GM19395 (cell line): ENCODE results near the gene FHIP2A.
"Not testable (repeated sequence)": the region's sequence is repeated elsewhere in the genome, so short reads cannot be mapped to it uniquely, and the experiment has no call there.

Experiments used
- ATAC-seq: cut with Tn5 transposase; IDR thresholded peaks from one replicate; pipeline ENCODE4 v1.9.1; 2021; ENCODE audit warnings: mild to moderate bottlenecking, moderate library complexity; ENCODE audit not compliant: unreplicated experiment

FHIP2A gene

GRCh38 chr10:114821293-114821914, at the start of gene FHIP2A:
TSS of gene FHIP2A (plus strand) at chr10:114821780. CDS start at chr10:114822079, 299 bp downstream.
- peak; percentile 71 for ATAC-seq

- no peak for ATAC-seq
These were observed 48.9 kb upstream of the FHIP2A start for GRCh38 chr10:114772496-114773196.

GRCh38 chr10:114773197-114773532, 48.4 kb upstream of the FHIP2A start:
- no peak for ATAC-seq

- ATAC-seq: not testable (repeated sequence)
These were observed 46.5 kb upstream of the FHIP2A start for GRCh38 chr10:114775082-114775481.

GRCh38 chr10:114777415-114777814, 44.2 kb upstream of the FHIP2A start:
- ATAC-seq: no peak

GRCh38 chr10:114779803-114780576, 41.6 kb upstream of the FHIP2A start:
- ATAC-seq: no peak

GRCh38 chr10:114780577-114781184, 40.9 kb upstream of the FHIP2A start:
- ATAC-seq: no peak

GRCh38 chr10:114782666-114783065, 38.9 kb upstream of the FHIP2A start:
- no peak for ATAC-seq

GRCh38 chr10:114783686-114784085, 37.9 kb upstream of the FHIP2A start:
- ATAC-seq: no peak

- peak; percentile 82 for ATAC-seq
These were observed 35.1 kb upstream of the FHIP2A start for GRCh38 chr10:114786492-114786891.

GRCh38 chr10:114787131-114787530, 34.4 kb upstream of the FHIP2A start:
- not testable (repeated sequence) for ATAC-seq

- no peak for ATAC-seq
These were observed 29.8 kb upstream of the FHIP2A start for GRCh38 chr10:114791768-114792167.

GRCh38 chr10:114795039-114795438, 26.5 kb upstream of the FHIP2A start:
- no peak for ATAC-seq

- no peak for ATAC-seq
These were observed 21.2 kb upstream of the FHIP2A start for GRCh38 chr10:114800361-114800760.

GRCh38 chr10:114801411-114801813, 20.2 kb upstream of the FHIP2A start:
- peak; percentile 82 for ATAC-seq

GRCh38 chr10:114802177-114802576, 19.4 kb upstream of the FHIP2A start:
- ATAC-seq: no peak

GRCh38 chr10:114806562-114807391, 14.8 kb upstream of the FHIP2A start:
- ATAC-seq: no peak

GRCh38 chr10:114808982-114809381, 12.6 kb upstream of the FHIP2A start:
- no peak for ATAC-seq

- ATAC-seq: peak; percentile 100
These were observed 10.7 kb upstream of the FHIP2A start for GRCh38 chr10:114810926-114811325.

GRCh38 chr10:114811862-114812261, 9.7 kb upstream of the FHIP2A start:
- no peak for ATAC-seq

- ATAC-seq: no peak
These were observed 5.8 kb upstream of the FHIP2A start for GRCh38 chr10:114815791-114816190.
